ENCODE data around the gene ALG9.

The ALG9 gene

DNA sequence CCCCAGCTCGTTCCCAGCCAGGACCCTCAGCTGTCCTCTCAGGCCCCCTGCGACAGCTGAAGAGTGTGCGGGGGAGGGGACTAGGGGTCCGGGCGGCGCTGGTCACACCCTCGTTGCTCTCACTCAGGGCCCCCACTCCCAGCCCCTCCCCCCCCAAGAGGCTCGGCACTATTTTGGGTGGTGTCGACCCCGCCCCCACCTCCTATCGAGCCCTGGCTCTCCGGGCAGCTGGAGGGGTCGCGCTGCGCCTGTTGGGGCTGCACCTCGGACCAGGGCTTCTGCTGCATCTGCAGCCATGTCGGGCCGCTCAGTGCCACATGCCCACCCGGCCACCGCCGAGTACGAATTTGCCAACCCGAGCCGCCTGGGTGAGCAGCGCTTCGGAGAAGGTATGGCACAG, 41.2 kb upstream of the ALG9 start, which contains the start of gene HSPB2:
Gene HSPB2, plus strand, starts transcription at position 200 of the 400 bp plus-strand sequence. Its CDS starts 96 bp downstream, at position 296.
- Histone ChIP-seq H3K9me3 (ENCODE audit: control insufficient read depth in 2 of 2, low read length in 2 of 2) (no peaks in the 10 kb centered on the region), H3K4me3 (ENCODE audit: low read length in 2 of 2) (peak within 1 kb of the TSS; percentile 51 to 55), H3K27me3 (ENCODE audit: control insufficient read depth in 2 of 2, insufficient read depth in 2 of 2, low read length in 2 of 2) (peaks cover 0 to 4% of the 10 kb centered on the region in 2 donors), H3K9ac (ENCODE audit: low read depth in 1 of 2, low read length in 2 of 2) (peak within 1 kb of the TSS; percentile 41 to 58), H3K4me1 (ENCODE audit: control insufficient read depth in 2 of 2, insufficient read depth in 2 of 2, low read length in 2 of 2) (peaks cover 0 to 2% of the 10 kb centered on the region in 2 donors), H3K27ac (ENCODE audit: low read depth in 2 of 2, low read length in 2 of 2) (peak within 1 kb of the TSS; percentile 69 to 75), H3K36me3 (ENCODE audit: control insufficient read depth in 2 of 2, insufficient read depth in 2 of 2, low read length in 2 of 2) (no peaks in the 10 kb centered on the region)

DNA sequence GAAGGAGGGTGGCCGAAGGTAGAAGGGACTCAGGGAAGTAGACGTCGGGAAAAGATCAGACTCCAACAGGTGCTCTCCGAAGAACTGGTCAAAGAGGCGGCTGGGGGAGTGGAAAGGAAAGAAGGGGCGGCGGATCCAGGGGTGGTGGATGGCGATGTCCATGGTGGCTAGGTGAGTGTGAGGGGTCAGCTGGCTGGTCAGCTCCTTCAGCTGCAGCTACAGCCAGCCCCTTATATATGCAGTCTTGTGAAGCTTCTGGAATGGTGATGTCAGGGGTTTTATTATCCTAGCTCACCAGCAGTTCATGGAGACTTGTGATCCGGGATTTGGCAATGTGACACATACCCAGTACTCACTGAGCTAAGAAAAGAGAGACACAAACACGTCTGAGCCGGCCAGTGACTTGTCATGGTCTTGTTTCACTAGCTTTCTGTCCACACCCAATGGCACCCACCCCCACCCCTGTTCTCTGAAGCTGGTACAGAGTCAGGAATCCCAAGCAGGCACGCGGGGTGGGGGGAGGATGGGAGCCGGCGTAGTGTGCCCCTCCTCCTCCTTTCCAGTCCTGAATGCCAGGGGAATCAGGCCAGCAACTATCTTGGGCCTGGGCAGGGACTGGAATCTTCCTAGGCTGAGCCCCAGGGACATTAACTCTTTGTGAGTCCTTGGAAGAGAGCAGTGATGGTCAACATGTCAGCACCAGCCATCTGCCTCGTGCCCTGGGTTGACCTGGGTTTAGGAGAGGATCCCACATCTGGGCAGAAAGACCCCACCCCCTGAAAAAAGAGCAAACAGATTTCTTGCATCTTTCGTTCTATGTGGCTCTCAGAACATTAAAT, 40.4 kb upstream of the ALG9 start, which contains the start of gene CRYAB:
Gene CRYAB, minus strand, starts transcription at position 208 of the 839 bp plus-strand sequence. Its CDS starts 46 bp downstream, at position 162.
- Histone ChIP-seq H3K36me3 (ENCODE audit: control insufficient read depth in 2 of 2, insufficient read depth in 2 of 2, low read length in 2 of 2) (no peaks in the 10 kb centered on the region), H3K4me3 (ENCODE audit: low read length in 2 of 2) (peak within 1 kb of the TSS; percentile 37 to 51), H3K9ac (ENCODE audit: low read depth in 1 of 2, low read length in 2 of 2) (peak within 1 kb of the TSS in 1 of 2 donors; percentile 58), H3K27ac (ENCODE audit: low read depth in 2 of 2, low read length in 2 of 2) (peak within 1 kb of the TSS; percentile 69 to 75), H3K9me3 (ENCODE audit: control insufficient read depth in 2 of 2, low read length in 2 of 2) (no peaks in the 10 kb centered on the region), H3K27me3 (ENCODE audit: control insufficient read depth in 2 of 2, insufficient read depth in 2 of 2, low read length in 2 of 2) (peaks cover 0 to 4% of the 10 kb centered on the region in 2 donors), H3K4me1 (ENCODE audit: control insufficient read depth in 2 of 2, insufficient read depth in 2 of 2, low read length in 2 of 2) (peaks cover 0 to 2% of the 10 kb centered on the region in 2 donors)

DNA sequence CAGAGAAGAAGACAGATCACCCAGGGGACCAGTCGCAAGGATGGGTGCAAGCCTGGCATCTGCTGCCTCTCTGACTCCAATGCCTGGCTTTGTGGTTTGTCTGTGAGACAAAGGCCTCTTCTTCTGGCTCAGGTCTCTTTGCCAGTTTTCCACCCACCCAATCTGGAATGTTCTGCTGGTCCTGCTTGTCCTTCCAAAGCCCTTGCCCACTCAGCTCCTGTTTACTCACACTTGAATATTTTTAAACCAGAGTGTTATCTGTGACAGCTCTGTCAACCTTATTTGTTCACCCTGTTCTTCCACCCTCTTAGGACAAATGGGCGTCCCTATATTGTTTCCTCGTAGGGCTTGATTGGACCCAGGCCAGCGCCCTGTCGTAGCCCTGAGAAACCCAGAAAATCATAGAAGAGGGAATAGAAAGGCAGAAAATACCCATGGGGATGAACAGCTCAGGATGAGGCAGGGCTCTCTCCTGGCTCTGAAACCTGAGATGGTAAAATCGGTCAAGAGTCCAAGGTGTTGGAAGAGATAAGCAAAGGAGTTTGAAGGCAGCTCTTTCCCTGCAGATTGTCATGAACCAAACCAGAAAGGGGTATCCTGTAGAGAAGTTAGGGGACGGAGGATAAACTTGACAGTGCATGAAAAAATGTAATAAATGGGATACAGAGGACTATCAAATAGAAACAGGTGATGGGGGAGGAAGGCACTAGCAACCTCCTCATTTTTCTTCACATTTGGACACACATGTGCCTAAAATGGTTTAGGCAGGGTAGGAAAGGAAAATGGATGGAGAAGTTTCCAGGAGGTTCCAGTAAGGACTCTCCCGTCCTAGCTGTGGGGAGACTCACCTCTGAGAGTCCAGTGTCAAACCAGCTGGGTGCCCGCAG, 39.5 kb upstream of the ALG9 start:
- Histone ChIP-seq H3K4me3 (ENCODE audit: low read length in 2 of 2) (peak overlapping the region; percentile 37 to 51), H3K9me3 (ENCODE audit: control insufficient read depth in 2 of 2, low read length in 2 of 2) (no peaks in the 10 kb centered on the region), H3K27me3 (ENCODE audit: control insufficient read depth in 2 of 2, insufficient read depth in 2 of 2, low read length in 2 of 2) (peaks cover 0 to 4% of the 10 kb centered on the region in 2 donors), H3K4me1 (ENCODE audit: control insufficient read depth in 2 of 2, insufficient read depth in 2 of 2, low read length in 2 of 2) (peaks cover 0 to 2% of the 10 kb centered on the region in 2 donors), H3K9ac (ENCODE audit: low read depth in 1 of 2, low read length in 2 of 2) (peak overlapping the region in 1 of 2 donors; percentile 58), H3K27ac (ENCODE audit: low read depth in 2 of 2, low read length in 2 of 2) (peak overlapping the region; percentile 69 to 75), H3K36me3 (ENCODE audit: control insufficient read depth in 2 of 2, insufficient read depth in 2 of 2, low read length in 2 of 2) (no peaks in the 10 kb centered on the region)

DNA sequence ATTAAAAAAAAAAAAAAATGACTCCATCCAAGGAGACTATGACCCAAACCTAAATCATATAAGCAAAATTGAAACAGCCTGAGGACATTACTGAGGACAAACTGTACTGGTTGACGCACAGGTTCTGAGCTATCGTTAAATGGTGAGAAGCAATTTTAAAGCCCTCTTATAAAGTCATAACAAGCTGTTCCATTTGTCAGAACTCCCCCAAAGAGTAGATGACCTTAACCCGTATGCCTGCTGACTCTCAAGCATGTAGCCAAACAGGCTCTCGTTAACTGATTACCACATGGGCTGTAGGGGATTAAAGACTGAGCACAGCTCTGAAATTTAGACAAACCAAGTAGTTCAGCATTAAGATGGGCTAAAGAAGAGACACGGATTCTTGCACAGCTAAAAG, 38.0 kb upstream of the ALG9 start:
- H3K4me1 ChIP-seq (ENCODE audit: control insufficient read depth in 2 of 2, insufficient read depth in 2 of 2, low read length in 2 of 2): peaks cover 0 to 2% of the 10 kb centered on the region in 2 donors
- H3K4me3 ChIP-seq (ENCODE audit: low read length in 2 of 2): no peak overlapping the region
- no peak overlapping the region for H3K9ac ChIP-seq (ENCODE audit: low read depth in 1 of 2, low read length in 2 of 2)
- no peaks in the 10 kb centered on the region for H3K36me3 ChIP-seq (ENCODE audit: control insufficient read depth in 2 of 2, insufficient read depth in 2 of 2, low read length in 2 of 2)
- H3K9me3 ChIP-seq (ENCODE audit: control insufficient read depth in 2 of 2, low read length in 2 of 2): no peaks in the 10 kb centered on the region
- H3K27me3 ChIP-seq (ENCODE audit: control insufficient read depth in 2 of 2, insufficient read depth in 2 of 2, low read length in 2 of 2): peaks cover 0 to 4% of the 10 kb centered on the region in 2 donors
- H3K27ac ChIP-seq (ENCODE audit: low read depth in 2 of 2, low read length in 2 of 2): no peak overlapping the region

DNA sequence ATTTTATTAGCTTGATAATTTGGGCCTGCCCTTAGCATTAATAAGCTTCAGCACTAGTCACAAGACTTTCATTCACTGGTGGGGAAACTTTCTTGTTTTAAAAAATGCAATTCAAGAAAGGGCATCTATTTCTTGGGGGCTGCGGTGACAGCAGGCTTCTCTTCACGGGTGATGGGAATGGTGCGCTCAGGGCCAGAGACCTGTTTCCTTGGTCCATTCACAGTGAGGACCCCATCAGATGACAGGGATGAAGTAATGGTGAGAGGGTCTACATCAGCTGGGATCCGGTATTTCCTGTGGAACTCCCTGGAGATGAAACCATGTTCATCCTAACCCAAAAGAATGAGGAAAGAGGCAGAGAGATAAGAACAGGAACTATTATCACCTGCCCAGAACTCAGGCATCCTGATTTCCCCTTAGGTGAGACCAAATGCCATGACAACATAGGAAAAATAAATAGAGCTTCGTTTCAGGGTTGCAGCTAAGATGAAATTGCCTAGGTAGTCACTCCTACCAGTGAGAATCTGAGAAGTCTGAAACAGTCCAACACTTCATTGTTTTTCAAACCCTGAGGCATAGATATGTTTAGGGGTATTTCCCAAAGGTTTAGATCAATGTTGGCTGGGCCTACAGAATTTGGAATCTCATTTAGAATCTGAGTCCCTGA, 37.4 kb upstream of the ALG9 start:
- Histone ChIP-seq H3K9me3 (ENCODE audit: control insufficient read depth in 2 of 2, low read length in 2 of 2) (no peaks in the 10 kb centered on the region), H3K36me3 (ENCODE audit: control insufficient read depth in 2 of 2, insufficient read depth in 2 of 2, low read length in 2 of 2) (no peaks in the 10 kb centered on the region), H3K9ac (ENCODE audit: low read depth in 1 of 2, low read length in 2 of 2) (no peak overlapping the region), H3K27ac (ENCODE audit: low read depth in 2 of 2, low read length in 2 of 2) (no peak overlapping the region), H3K4me3 (ENCODE audit: low read length in 2 of 2) (no peak overlapping the region), H3K27me3 (ENCODE audit: control insufficient read depth in 2 of 2, insufficient read depth in 2 of 2, low read length in 2 of 2) (peaks cover 0 to 4% of the 10 kb centered on the region in 2 donors), H3K4me1 (ENCODE audit: control insufficient read depth in 2 of 2, insufficient read depth in 2 of 2, low read length in 2 of 2) (peaks cover 0 to 2% of the 10 kb centered on the region in 2 donors)

DNA sequence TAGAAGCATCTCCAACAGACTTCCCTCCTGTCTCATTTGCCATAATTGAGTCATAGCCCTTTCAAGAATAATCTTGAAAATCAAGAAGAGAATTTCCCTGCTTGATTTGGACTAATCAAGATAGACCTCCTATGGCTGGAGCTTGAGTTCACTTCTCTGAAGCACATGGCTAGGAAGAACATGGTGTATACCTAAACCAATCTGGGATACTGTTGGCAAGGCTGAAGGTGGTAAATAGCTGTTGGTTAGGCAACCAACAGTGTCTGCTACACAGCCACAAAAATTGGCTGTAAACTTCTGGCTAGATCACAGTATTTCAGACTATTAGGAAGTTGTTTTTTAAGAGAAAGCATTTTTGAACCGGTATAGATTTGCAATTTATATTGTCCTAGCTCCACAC, 35.3 kb upstream of the ALG9 start:
- Histone ChIP-seq H3K4me3 (ENCODE audit: low read length in 2 of 2) (no peak overlapping the region), H3K9me3 (ENCODE audit: control insufficient read depth in 2 of 2, low read length in 2 of 2) (no peaks in the 10 kb centered on the region), H3K27me3 (ENCODE audit: control insufficient read depth in 2 of 2, insufficient read depth in 2 of 2, low read length in 2 of 2) (peaks cover 0 to 4% of the 10 kb centered on the region in 2 donors), H3K36me3 (ENCODE audit: control insufficient read depth in 2 of 2, insufficient read depth in 2 of 2, low read length in 2 of 2) (no peaks in the 10 kb centered on the region), H3K4me1 (ENCODE audit: control insufficient read depth in 2 of 2, insufficient read depth in 2 of 2, low read length in 2 of 2) (no peaks in the 10 kb centered on the region), H3K27ac (ENCODE audit: low read depth in 2 of 2, low read length in 2 of 2) (no peak overlapping the region), H3K9ac (ENCODE audit: low read depth in 1 of 2, low read length in 2 of 2) (no peak overlapping the region)

DNA sequence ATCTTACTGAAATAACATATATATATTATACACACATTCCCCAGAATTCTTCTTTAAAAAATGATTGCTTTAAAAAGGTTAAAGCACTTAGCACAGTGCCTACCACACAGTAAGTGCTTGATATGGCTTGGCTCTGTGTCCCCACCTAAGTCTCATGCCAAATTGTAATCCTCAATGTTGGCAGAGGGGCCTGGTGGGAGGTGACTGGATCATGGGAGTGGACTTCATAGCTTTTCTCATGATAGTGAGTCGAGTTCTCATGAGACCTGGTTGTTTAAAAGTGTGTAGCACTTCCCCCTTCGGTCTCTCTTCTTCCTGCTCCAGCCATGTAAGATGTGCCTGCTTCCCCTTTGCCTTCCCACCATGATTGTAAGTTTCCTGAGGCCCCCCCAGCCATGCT, 34.0 kb upstream of the ALG9 start:
- no peak overlapping the region for H3K27ac ChIP-seq (ENCODE audit: low read depth in 2 of 2, low read length in 2 of 2)
- no peak overlapping the region for H3K9ac ChIP-seq (ENCODE audit: low read depth in 1 of 2, low read length in 2 of 2)
- H3K36me3 ChIP-seq (ENCODE audit: control insufficient read depth in 2 of 2, insufficient read depth in 2 of 2, low read length in 2 of 2): no peaks in the 10 kb centered on the region
- no peaks in the 10 kb centered on the region for H3K9me3 ChIP-seq (ENCODE audit: control insufficient read depth in 2 of 2, low read length in 2 of 2)
- H3K27me3 ChIP-seq (ENCODE audit: control insufficient read depth in 2 of 2, insufficient read depth in 2 of 2, low read length in 2 of 2): peaks cover 0 to 2% of the 10 kb centered on the region in 2 donors
- H3K4me1 ChIP-seq (ENCODE audit: control insufficient read depth in 2 of 2, insufficient read depth in 2 of 2, low read length in 2 of 2): no peaks in the 10 kb centered on the region
- no peak overlapping the region for H3K4me3 ChIP-seq (ENCODE audit: low read length in 2 of 2)

DNA sequence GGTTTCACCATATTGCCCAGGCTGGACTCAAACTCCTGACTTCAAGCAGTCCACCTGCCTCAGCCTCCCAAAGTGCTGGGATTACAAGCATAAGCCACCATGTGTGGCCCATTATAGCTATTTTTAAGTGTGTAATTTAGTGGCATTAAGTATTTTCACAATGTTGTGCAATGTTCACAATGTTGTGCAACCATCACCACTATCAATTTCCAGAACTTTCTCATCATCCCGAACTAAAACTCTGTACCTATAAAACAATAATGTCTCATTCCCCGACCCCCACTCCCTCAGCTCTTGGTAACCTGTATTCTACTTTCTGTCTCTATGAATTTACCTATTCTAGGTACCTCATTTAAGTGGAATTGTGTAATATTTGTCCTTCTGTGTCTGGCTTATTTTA, 15.5 kb upstream of the ALG9 start:
- no peak overlapping the region for H3K4me3 ChIP-seq (ENCODE audit: low read length in 2 of 2)

DNA sequence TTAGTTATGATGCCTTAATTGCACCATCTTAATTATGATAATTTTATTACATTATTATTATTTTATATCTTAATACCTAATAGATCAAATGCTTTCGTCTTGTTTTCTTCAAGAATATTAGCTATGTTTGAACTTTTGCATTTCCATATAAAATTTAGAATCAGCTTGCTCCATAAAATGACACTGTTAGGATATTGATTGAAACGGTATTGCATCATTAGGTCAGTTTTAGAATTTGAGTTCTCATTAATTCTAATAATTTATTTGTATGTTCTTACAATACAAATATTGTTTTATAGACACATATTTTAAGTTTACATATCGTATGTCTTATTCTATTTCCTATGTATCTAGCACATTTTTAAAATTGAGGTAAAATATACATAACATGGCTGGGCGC, 14.7 kb upstream of the ALG9 start:
- no peaks in the 10 kb centered on the region for H3K4me1 ChIP-seq (ENCODE audit: control insufficient read depth in 2 of 2, insufficient read depth in 2 of 2, low read length in 2 of 2)
- no peaks in the 10 kb centered on the region for H3K36me3 ChIP-seq (ENCODE audit: control insufficient read depth in 2 of 2, insufficient read depth in 2 of 2, low read length in 2 of 2)
- no peak overlapping the region for H3K4me3 ChIP-seq (ENCODE audit: low read length in 2 of 2)
- H3K27me3 ChIP-seq (ENCODE audit: control insufficient read depth in 2 of 2, insufficient read depth in 2 of 2, low read length in 2 of 2): no peaks in the 10 kb centered on the region
- H3K27ac ChIP-seq (ENCODE audit: low read depth in 2 of 2, low read length in 2 of 2): no peak overlapping the region
- no peaks in the 10 kb centered on the region for H3K9me3 ChIP-seq (ENCODE audit: control insufficient read depth in 2 of 2, low read length in 2 of 2)
- no peak overlapping the region for H3K9ac ChIP-seq (ENCODE audit: low read depth in 1 of 2, low read length in 2 of 2)

More for the DNA sequence above, 15.5 kb upstream of the ALG9 start:
- no peak overlapping the region for H3K27ac ChIP-seq (ENCODE audit: low read depth in 2 of 2, low read length in 2 of 2)
- no peak overlapping the region for H3K9ac ChIP-seq (ENCODE audit: low read depth in 1 of 2, low read length in 2 of 2)
- no peaks in the 10 kb centered on the region for H3K9me3 ChIP-seq (ENCODE audit: control insufficient read depth in 2 of 2, low read length in 2 of 2)
- no peaks in the 10 kb centered on the region for H3K4me1 ChIP-seq (ENCODE audit: control insufficient read depth in 2 of 2, insufficient read depth in 2 of 2, low read length in 2 of 2)
- no peaks in the 10 kb centered on the region for H3K27me3 ChIP-seq (ENCODE audit: control insufficient read depth in 2 of 2, insufficient read depth in 2 of 2, low read length in 2 of 2)
- H3K36me3 ChIP-seq (ENCODE audit: control insufficient read depth in 2 of 2, insufficient read depth in 2 of 2, low read length in 2 of 2): no peaks in the 10 kb centered on the region
